Pons (tissue), 1 donor: ENCODE data around the gene GPR27.

Experiments used
- DNase-seq: peaks from one replicate; pipeline ENCODE4 v3.0.0-alpha.2; 2016; ENCODE audit warnings: low spot score

The GPR27 gene

GRCh38 chr3:71753701-71754609 lies at the start of gene GPR27:
GPR27 (plus strand) TSS chr3:71753855; CDS start chr3:71754050, 195 bp downstream.
- no peak for DNase-seq

- no peak for DNase-seq
Measured at GRCh38 chr3:71704915-71705314, 48.7 kb upstream of the GPR27 start.

- DNase-seq, result no peak
Measured at GRCh38 chr3:71705681-71706080, 48.0 kb upstream of the GPR27 start.

GRCh38 chr3:71707595-71707994 lies 46.1 kb upstream of the GPR27 start:
- no peak for DNase-seq

- peak; percentile 82 for DNase-seq
Measured at GRCh38 chr3:71708476-71709105, 45.1 kb upstream of the GPR27 start.

GRCh38 chr3:71709908-71710511 lies 43.6 kb upstream of the GPR27 start:
- no peak for DNase-seq

GRCh38 chr3:71710906-71711494 lies 42.7 kb upstream of the GPR27 start:
- peak; percentile 89 for DNase-seq

- DNase-seq, result no peak
Measured at GRCh38 chr3:71713041-71713440, 40.6 kb upstream of the GPR27 start.

GRCh38 chr3:71714595-71714994 lies 39.1 kb upstream of the GPR27 start:
- DNase-seq, result no peak

- no peak for DNase-seq
Measured at GRCh38 chr3:71718072-71718471, 35.6 kb upstream of the GPR27 start.

GRCh38 chr3:71721002-71721401 lies 32.7 kb upstream of the GPR27 start:
- DNase-seq, result no peak

- no peak for DNase-seq
Measured at GRCh38 chr3:71721651-71722157, 32.0 kb upstream of the GPR27 start.

- no peak for DNase-seq
Measured at GRCh38 chr3:71722693-71723092, 31.0 kb upstream of the GPR27 start.

- DNase-seq, result no peak
Measured at GRCh38 chr3:71723452-71724170, 30.0 kb upstream of the GPR27 start.

- no peak for DNase-seq
Measured at GRCh38 chr3:71724171-71724453, 29.5 kb upstream of the GPR27 start.

- no peak for DNase-seq
Measured at GRCh38 chr3:71724584-71725270, 28.9 kb upstream of the GPR27 start.

GRCh38 chr3:71725271-71725991 lies 28.2 kb upstream of the GPR27 start, which contains the start of gene EIF4E3:
EIF4E3 (minus strand) TSS chr3:71725402; CDS start chr3:71725367, 35 bp downstream.
- no peak for DNase-seq

GRCh38 chr3:71726146-71726545 lies 27.5 kb upstream of the GPR27 start:
- DNase-seq, result no peak

- DNase-seq, result no peak
Measured at GRCh38 chr3:71728632-71729342, 24.9 kb upstream of the GPR27 start.

GRCh38 chr3:71732637-71733036 lies 21.0 kb upstream of the GPR27 start:
- DNase-seq, result no peak
